GM19397 (cell line): ENCODE data around the gene S100A4.

Source experiments
- ATAC-seq: cut with Tn5 transposase; IDR thresholded peaks from one replicate; pipeline ENCODE4 v1.9.1; 2021; ENCODE audit warnings: mild to moderate bottlenecking, moderate library complexity; ENCODE audit not compliant: unreplicated experiment

Gene S100A4

GRCh38 chr1:153513023-153513422 lies 32.6 kb downstream of the S100A4 start:
- no peak for ATAC-seq

- no peak for ATAC-seq
Observed at GRCh38 chr1:153510984-153511410, 34.6 kb downstream of the S100A4 start.

GRCh38 chr1:153509729-153510354 lies 35.8 kb downstream of the S100A4 start:
- no peak for ATAC-seq

GRCh38 chr1:153509036-153509435 lies 36.6 kb downstream of the S100A4 start:
- no peak for ATAC-seq

- ATAC-seq: no peak
Observed at GRCh38 chr1:153507926-153508583, 37.6 kb downstream of the S100A4 start.

- no peak for ATAC-seq
Observed at GRCh38 chr1:153506831-153507413, 38.7 kb downstream of the S100A4 start.

- no peak for ATAC-seq
Observed at GRCh38 chr1:153506386-153506785, 39.2 kb downstream of the S100A4 start.

GRCh38 chr1:153505576-153505975 lies 40.0 kb downstream of the S100A4 start:
- ATAC-seq: no peak

GRCh38 chr1:153503766-153504165 lies 41.8 kb downstream of the S100A4 start:
- no peak for ATAC-seq

- ATAC-seq: no peak
Observed at GRCh38 chr1:153498746-153499145, 46.9 kb downstream of the S100A4 start.

GRCh38 chr1:153495536-153495935 lies 50.1 kb downstream of the S100A4 start:
- ATAC-seq: no peak

GRCh38 chr1:153494976-153495535 lies 50.5 kb downstream of the S100A4 start:
- ATAC-seq: no peak
